GM19025 (cell line): ENCODE results near the gene SCTR.
A peak's percentile ranks its signal among the peaks of the same experiment; 100 is the strongest.

Experiments
- ATAC-seq: cut with Tn5 transposase; IDR thresholded peaks from one replicate; pipeline ENCODE4 v1.9.1; 2021; ENCODE audit warnings: mild to moderate bottlenecking, low read depth, moderate library complexity; ENCODE audit not compliant: unreplicated experiment

The SCTR gene

GRCh38 chr2:119523952-119524694 lies at the start of gene SCTR:
Gene SCTR, minus strand, starts transcription at chr2:119524483. Its CDS starts 257 bp downstream, at chr2:119524226.
- ATAC-seq: no peak

- ATAC-seq: no peak
These were observed 43.0 kb upstream of the SCTR start for GRCh38 chr2:119567292-119567691.

- no peak for ATAC-seq
These were observed 41.2 kb upstream of the SCTR start for GRCh38 chr2:119565481-119565880.

GRCh38 chr2:119553687-119554344 lies 29.5 kb upstream of the SCTR start:
- no peak for ATAC-seq

- no peak for ATAC-seq
These were observed 28.6 kb upstream of the SCTR start for GRCh38 chr2:119552902-119553301.

GRCh38 chr2:119550856-119551255 lies 26.6 kb upstream of the SCTR start:
- no peak for ATAC-seq

- no peak for ATAC-seq
These were observed 26.1 kb upstream of the SCTR start for GRCh38 chr2:119550346-119550745.

- ATAC-seq: no peak
These were observed 25.0 kb upstream of the SCTR start for GRCh38 chr2:119549241-119549640.

GRCh38 chr2:119548516-119549120 lies 24.3 kb upstream of the SCTR start:
- no peak for ATAC-seq

GRCh38 chr2:119546447-119546767 lies 22.1 kb upstream of the SCTR start:
- ATAC-seq: no peak

GRCh38 chr2:119545754-119546446 lies 21.6 kb upstream of the SCTR start:
- no peak for ATAC-seq

GRCh38 chr2:119544939-119545475 lies 20.7 kb upstream of the SCTR start:
- no peak for ATAC-seq

GRCh38 chr2:119544075-119544938 lies 20.0 kb upstream of the SCTR start, which contains the start of gene CFAP221:
Gene CFAP221, plus strand, starts transcription at chr2:119544449. Its CDS starts 1,683 bp downstream, at chr2:119546132.
- peak; percentile 92 for ATAC-seq

- ATAC-seq: no peak
These were observed 17.2 kb upstream of the SCTR start for GRCh38 chr2:119541476-119541875.

GRCh38 chr2:119537792-119538191 lies 13.5 kb upstream of the SCTR start:
- ATAC-seq: no peak

- no peak for ATAC-seq
These were observed 12.4 kb upstream of the SCTR start for GRCh38 chr2:119536707-119537106.

- ATAC-seq: no peak
These were observed 11.9 kb upstream of the SCTR start for GRCh38 chr2:119536211-119536610.

GRCh38 chr2:119533560-119533959 lies 9.3 kb upstream of the SCTR start:
- ATAC-seq: no peak

- ATAC-seq: no peak
These were observed 7.0 kb upstream of the SCTR start for GRCh38 chr2:119531292-119531691.

- ATAC-seq: no peak
These were observed 3.7 kb upstream of the SCTR start for GRCh38 chr2:119527999-119528398.
